GM18505 (cell line): ENCODE measurements around the gene SDSL.

Experiments
- ATAC-seq: cut with Tn5 transposase; IDR thresholded peaks from one replicate; pipeline ENCODE4 v1.9.1; 2021; ENCODE audit not compliant: unreplicated experiment
- POLR2A ChIP-seq: IDR thresholded peaks from 4 replicates; pipeline ENCODE4 v1.6.1; 2011; ENCODE audit warnings: borderline replicate concordance; ENCODE audit not compliant: insufficient read depth, insufficient read length; ENCODE audit errors: extremely low read depth

SDSL gene

GRCh38 chr12:113422030-113422885 lies at the start of gene SDSL:
SDSL (plus strand) TSS chr12:113422380; CDS start chr12:113427983, 5,603 bp downstream.
- TF ChIP-seq POLR2A: peak; percentile 71
- ATAC-seq: peak; percentile 81

- no peak for ATAC-seq
- no peak for TF ChIP-seq POLR2A
Observed at GRCh38 chr12:113373440-113373839, 48.7 kb upstream of the SDSL start.

DNA sequence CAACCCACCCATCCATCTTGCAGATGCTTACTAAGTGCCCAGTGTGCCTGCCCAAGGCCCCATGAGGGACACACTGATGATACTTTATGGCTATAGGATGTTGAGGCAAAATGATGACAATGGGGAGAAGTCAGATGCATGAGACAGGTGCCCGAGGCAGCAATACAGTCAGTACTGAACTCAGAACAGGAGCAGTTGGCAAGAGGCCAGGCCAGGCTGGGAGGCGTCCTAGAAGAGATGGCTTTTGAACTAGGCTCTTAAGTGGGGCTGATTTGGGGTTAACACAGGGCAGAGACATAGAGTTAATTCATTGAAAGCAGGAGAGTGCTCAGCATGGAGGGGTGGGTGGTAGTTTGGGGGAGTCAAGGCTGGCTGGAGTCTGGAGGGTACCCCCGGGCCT lies 48.2 kb upstream of the SDSL start:
- no peak for TF ChIP-seq POLR2A
- no peak for ATAC-seq

GRCh38 chr12:113374823-113375428 lies 47.3 kb upstream of the SDSL start:
- ATAC-seq: no peak
- TF ChIP-seq POLR2A: no peak

- ATAC-seq: no peak
- no peak for TF ChIP-seq POLR2A
Observed at GRCh38 chr12:113378291-113378690, 43.9 kb upstream of the SDSL start.

DNA sequence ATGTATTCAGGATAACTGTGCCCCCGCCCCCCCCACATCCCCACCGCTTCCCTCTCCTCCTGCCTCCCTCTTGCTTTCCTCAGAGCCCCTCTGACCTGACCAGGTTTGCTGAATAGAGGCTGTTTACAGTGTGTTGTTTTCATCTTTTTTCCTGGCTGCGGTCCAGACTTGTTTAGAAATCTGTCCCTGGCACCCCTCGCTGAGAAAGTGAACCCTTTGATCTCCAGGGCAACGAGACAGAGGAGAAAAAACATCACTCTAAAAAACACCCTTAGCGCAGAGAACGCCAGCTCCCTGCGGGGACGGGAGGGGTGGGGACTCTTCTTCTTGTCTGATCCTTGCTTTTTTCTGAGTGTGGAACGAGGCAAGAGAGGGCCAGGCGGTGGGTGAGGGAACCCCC lies 41.0 kb upstream of the SDSL start:
- TF ChIP-seq POLR2A: no peak
- ATAC-seq: no peak

DNA sequence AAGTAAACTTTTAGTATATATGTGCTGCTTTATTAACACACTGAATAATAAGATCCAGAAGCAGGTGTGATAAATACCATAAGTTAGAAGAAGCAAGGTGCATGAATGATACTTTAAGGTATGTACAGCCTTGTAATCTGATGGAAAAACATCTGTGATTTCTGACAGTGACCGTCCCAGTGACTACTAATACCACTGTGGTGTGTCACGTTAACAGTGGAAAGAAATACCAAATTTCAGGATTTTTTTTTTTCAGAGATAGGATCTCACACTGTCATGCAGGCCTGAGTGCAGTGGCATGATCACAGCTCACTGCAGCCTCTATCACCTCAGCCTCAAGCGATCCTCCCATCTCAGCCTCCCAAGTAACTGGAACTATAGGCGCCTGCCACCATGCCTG lies 40.0 kb upstream of the SDSL start:
- no peak for ATAC-seq
- TF ChIP-seq POLR2A: no peak

GRCh38 chr12:113384778-113385177 lies 37.4 kb upstream of the SDSL start:
- ATAC-seq: no peak
- no peak for TF ChIP-seq POLR2A

- no peak for ATAC-seq
- TF ChIP-seq POLR2A: no peak
Observed at GRCh38 chr12:113385282-113385882, 36.8 kb upstream of the SDSL start.

DNA sequence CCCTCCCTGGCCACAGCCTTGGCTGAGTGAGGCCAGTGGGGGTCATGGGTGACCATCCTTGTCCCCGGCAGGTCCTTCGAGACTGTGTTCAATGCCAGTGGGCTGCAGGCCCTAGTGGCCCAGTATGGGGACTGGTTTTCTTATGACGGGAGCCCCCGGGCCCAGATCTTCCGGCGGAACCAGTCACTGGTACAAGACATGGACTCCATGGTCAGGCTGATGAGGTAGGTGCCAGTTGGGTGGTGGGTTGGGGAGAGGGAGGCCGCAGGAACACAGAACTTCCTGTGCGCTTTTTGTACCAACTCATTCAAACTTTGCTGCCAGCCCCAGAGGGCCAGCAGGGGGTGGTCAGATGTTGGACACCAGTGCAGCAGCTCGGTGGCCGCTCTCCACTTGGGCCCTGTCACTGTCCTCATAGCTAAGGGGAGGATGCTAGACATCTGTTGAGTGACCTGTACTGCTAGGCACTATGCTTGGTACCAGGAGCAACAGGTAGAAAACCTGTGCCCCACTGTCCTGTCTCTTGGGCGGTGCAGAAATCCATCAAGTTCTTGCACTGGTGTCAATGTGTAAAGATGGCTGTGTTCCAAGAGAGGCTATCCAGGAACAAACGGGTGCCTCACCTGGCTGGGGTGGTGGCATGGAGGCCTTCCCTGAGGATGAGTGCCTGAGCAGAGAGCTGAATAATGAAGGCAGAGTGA lies 35.2 kb upstream of the SDSL start:
- TF ChIP-seq POLR2A: no peak
- no peak for ATAC-seq

DNA sequence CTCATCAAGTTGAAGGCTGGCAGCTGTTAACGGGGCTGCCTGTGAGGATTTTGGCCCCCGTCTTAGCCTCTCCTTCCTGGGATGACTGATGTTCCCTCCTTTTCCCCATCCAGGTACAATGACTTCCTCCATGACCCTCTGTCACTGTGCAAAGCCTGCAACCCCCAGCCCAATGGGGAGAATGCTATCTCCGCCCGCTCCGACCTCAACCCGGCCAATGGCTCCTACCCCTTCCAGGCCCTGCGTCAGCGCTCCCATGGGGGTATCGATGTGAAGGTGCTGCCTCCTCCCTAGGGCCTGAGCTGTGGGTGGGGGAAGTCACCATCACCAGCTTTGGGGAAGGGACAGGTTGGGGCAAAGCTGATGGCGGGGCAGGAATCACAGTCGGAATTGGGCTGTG lies 34.5 kb upstream of the SDSL start:
- no peak for TF ChIP-seq POLR2A
- no peak for ATAC-seq

GRCh38 chr12:113388351-113388750 lies 33.8 kb upstream of the SDSL start:
- ATAC-seq: no peak
- no peak for TF ChIP-seq POLR2A

GRCh38 chr12:113390064-113391043 lies 31.8 kb upstream of the SDSL start:
- no peak for TF ChIP-seq POLR2A
- ATAC-seq: no peak

- TF ChIP-seq POLR2A: no peak
- ATAC-seq: no peak
Observed at GRCh38 chr12:113391145-113391544, 31.0 kb upstream of the SDSL start.
